SU-DHL-6 (cell line): ENCODE results near the gene STRN3.
"Not testable (repeated sequence)": the region's sequence is repeated elsewhere in the genome, so short reads cannot be mapped to it uniquely, and the experiment has no call there.

Experiments used
- H2AFZ ChIP-seq: fragments of 200-600 bp; sonication (generic); 2 replicates; pipeline ENCODE4 v1.6.1; 2014; ENCODE audit warnings: low read depth, mild to moderate bottlenecking, moderate library complexity, mixed read lengths, antibody characterized with exemption, low read length; ENCODE audit not compliant: severe bottlenecking
- H3F3A ChIP-seq: fragments of 200-600 bp; shearing (Covaris generic); 2 replicates; pipeline ENCODE4 v1.6.0; 2016; ENCODE audit warnings: antibody characterized with exemption, mild to moderate bottlenecking; ENCODE audit not compliant: insufficient read depth
- H3K27ac ChIP-seq: fragments of 200-600 bp; sonication (generic); 2 replicates; pipeline ENCODE4 v1.5.1; 2016; ENCODE audit warnings: low read depth, mild to moderate bottlenecking, low read length, moderate library complexity, mixed read lengths
- H3K27me3 ChIP-seq: fragments of 200-600 bp; sonication (generic), shearing (Covaris generic); 2 replicates; pipeline ENCODE4 v1.6.0; 2014; ENCODE audit warnings: mild to moderate bottlenecking, low read length
- H3K36me3 ChIP-seq: fragments of 200-600 bp; sonication (generic); 2 replicates; pipeline ENCODE4 v1.6.1; 2014; ENCODE audit warnings: mild to moderate bottlenecking, low read length, mixed read lengths
- H3K4me2 ChIP-seq: fragments of 300-600, 200-600 bp; shearing (Covaris generic), sonication (generic); 2 replicates; pipeline ENCODE4 v1.6.0; 2014; ENCODE audit warnings: low read length, low read depth, mild to moderate bottlenecking; ENCODE audit not compliant: poor library complexity, severe bottlenecking
- H3K4me3 ChIP-seq: fragments of 200-600 bp; sonication (generic); 2 replicates; pipeline ENCODE4 v1.5.1; 2014; ENCODE audit warnings: antibody characterized with exemption, low read length, mild to moderate bottlenecking, mixed read lengths; ENCODE audit not compliant: insufficient read depth, poor library complexity, severe bottlenecking
- H3K79me2 ChIP-seq: fragments of 200-600 bp; sonication (generic); 2 replicates; pipeline ENCODE4 v1.6.1; 2014; ENCODE audit warnings: mild to moderate bottlenecking, low read length, moderate library complexity; ENCODE audit not compliant: insufficient read depth
- H3K9ac ChIP-seq: fragments of 200-600 bp; sonication (generic); 2 replicates; pipeline ENCODE4 v1.7.0; 2014; ENCODE audit warnings: mild to moderate bottlenecking, low read length
- H3K9me2 ChIP-seq: fragments of 200-600 bp; sonication (generic); replicated peaks from 2 replicates; pipeline ENCODE4 v1.6.1; 2014; ENCODE audit warnings: low read length; ENCODE audit not compliant: insufficient read depth
- H3K9me3 ChIP-seq: fragments of 200-600 bp; sonication (generic); 2 replicates; pipeline ENCODE4 v1.6.1; 2014; ENCODE audit warnings: low read length, mixed read lengths; ENCODE audit not compliant: insufficient read depth
- H4K20me1 ChIP-seq: fragments of 200-600 bp; sonication (generic); 2 replicates; pipeline ENCODE4 v1.6.1; 2014; ENCODE audit warnings: low read depth, mild to moderate bottlenecking, antibody characterized with exemption, low read length, moderate library complexity, mixed read lengths
- EZH2phosphoT487 ChIP-seq: fragments of 200-600 bp; sonication (generic), shearing (Covaris generic); conservative IDR thresholded peaks from 2 replicates; pipeline ENCODE4 v1.6.1; 2018; ENCODE audit warnings: mild to moderate bottlenecking, antibody characterized with exemption, low read length, moderate library complexity, mixed read lengths
- TF ChIP-seq, protein P1 (sequence below): fragments of 200-600 bp; sonication (generic); IDR thresholded peaks from one replicate; pipeline ENCODE4 v1.5.1; 2017; ENCODE audit warnings: antibody characterized with exemption, mild to moderate bottlenecking, low read length, moderate library complexity; ENCODE audit not compliant: insufficient read depth, poor library complexity, severe bottlenecking

Gene STRN3

DNA sequence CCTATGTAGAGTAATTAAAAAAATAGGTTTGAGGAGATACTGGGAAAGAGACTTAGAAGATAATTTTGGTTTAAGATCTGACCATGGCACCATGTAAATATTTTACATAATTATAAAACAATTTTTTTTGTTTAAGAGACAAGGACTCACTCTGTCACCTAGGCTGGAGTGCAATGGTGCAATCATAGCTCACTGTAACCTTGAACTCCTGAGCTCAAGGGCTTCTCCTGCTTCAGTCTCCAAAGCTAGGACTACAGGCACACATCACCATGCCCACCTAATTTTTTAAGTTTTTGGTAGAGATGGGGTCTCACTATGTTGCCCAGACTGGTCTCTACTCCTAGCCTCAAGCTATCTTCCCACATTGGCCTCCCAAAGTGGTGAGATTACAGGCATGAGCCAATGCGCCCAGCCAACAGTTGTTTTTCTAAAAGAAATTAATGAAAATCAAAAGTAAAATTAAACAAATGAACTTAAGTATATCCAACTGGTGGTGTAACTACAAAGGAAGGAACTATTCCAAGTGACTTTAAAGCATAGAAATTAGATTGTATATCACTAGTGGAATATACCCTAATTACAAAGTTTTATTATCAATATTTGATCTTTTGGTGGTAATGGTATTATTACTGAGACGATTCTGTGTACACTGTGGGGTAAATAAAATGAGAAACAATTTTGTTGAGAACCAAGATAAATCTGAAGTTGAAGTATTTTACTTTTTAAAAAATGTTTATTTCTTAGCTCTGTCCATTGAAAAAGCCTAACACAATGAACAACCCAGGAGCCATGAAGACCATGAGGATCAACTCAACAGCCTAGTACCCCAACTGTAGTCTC, 122.7 kb downstream of the STRN3 start:
- Histone ChIP-seq H3K9me2 (no peaks in the 10 kb centered on the region), H3K36me3 (peaks cover 25% of the 10 kb centered on the region; the same call in 1 of the 2 replicates), H3K9ac (no peak overlapping the region), H3K27me3 (no peaks in the 10 kb centered on the region), H3K27ac (no peak overlapping the region), H2AFZ (no peak overlapping the region), H3K9me3 (no peaks in the 10 kb centered on the region), H3F3A (peaks cover 10% of the 10 kb centered on the region; the same call in 1 of the 2 replicates), H3K4me2 (no peak overlapping the region), H3K79me2 (no peaks in the 10 kb centered on the region), H3K4me3 (no peak overlapping the region), H4K20me1 (no peaks in the 10 kb centered on the region)
- no peak for TF ChIP-seq EZH2phosphoT487

DNA sequence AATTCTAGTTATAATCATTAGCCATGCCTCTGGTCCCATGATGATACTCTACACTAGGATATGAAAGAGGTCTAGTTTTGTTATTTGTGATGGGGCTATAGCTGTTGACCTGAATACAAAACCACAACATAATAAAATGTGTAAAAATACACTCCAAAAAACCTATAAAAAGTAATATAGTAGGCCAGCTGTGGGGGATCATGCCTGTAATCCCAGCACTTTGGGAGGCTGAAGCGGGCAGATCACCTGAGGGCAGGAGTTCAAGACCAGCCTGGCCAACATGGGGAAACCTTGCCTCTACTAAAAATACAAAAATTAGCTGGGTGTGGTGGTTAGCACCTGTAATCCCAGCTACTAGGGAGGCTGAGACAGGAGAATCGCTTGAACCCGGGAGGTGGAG, 129.1 kb downstream of the STRN3 start:
- H2AFZ ChIP-seq, H3K27ac ChIP-seq, H3K4me2 ChIP-seq, H3K9me2 ChIP-seq, H3K27me3 ChIP-seq, H3K79me2 ChIP-seq, H3K9me3 ChIP-seq, H3K9ac ChIP-seq, H3K4me3 ChIP-seq, H4K20me1 ChIP-seq: not testable (repeated sequence)
- Histone ChIP-seq H3K36me3 (peaks cover 17% of the 10 kb centered on the region; the same call in 1 of the 2 replicates), H3F3A (peaks cover 18% of the 10 kb centered on the region)

DNA sequence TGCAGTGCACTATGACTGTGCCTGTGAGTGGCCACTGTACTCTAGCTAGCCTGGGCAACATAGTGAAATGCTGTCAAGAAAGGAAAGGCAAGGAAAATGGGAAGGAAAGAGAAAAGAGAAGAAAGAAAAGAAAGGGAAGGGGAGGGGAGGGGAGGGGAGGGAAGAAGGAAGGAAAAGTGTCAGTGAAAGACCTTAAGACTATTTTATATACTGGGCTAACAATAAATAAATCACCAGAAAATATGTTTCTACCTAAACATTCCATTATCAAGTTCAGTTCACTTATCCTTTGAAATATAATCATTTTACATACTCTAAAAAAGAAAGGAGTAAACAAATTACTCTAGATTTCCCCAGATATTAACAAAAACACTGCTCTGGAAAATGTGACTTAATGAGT, 129.7 kb downstream of the STRN3 start:
- Histone ChIP-seq H3K9ac (no peak overlapping the region), H3K79me2 (no peaks in the 10 kb centered on the region), H3K4me3 (no peak overlapping the region), H3K4me2 (no peak overlapping the region), H3F3A (peaks cover 24% of the 10 kb centered on the region), H3K9me3 (no peaks in the 10 kb centered on the region), H3K36me3 (peaks cover 21% of the 10 kb centered on the region; the same call in 1 of the 2 replicates), H3K27ac (no peak overlapping the region), H4K20me1 (no peaks in the 10 kb centered on the region), H3K9me2 (no peaks in the 10 kb centered on the region), H2AFZ (no peak overlapping the region), H3K27me3 (no peaks in the 10 kb centered on the region)
- no peak for TF ChIP-seq EZH2phosphoT487
- TF ChIP-seq, protein P1, sequence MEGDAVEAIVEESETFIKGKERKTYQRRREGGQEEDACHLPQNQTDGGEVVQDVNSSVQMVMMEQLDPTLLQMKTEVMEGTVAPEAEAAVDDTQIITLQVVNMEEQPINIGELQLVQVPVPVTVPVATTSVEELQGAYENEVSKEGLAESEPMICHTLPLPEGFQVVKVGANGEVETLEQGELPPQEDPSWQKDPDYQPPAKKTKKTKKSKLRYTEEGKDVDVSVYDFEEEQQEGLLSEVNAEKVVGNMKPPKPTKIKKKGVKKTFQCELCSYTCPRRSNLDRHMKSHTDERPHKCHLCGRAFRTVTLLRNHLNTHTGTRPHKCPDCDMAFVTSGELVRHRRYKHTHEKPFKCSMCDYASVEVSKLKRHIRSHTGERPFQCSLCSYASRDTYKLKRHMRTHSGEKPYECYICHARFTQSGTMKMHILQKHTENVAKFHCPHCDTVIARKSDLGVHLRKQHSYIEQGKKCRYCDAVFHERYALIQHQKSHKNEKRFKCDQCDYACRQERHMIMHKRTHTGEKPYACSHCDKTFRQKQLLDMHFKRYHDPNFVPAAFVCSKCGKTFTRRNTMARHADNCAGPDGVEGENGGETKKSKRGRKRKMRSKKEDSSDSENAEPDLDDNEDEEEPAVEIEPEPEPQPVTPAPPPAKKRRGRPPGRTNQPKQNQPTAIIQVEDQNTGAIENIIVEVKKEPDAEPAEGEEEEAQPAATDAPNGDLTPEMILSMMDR: no peak

DNA sequence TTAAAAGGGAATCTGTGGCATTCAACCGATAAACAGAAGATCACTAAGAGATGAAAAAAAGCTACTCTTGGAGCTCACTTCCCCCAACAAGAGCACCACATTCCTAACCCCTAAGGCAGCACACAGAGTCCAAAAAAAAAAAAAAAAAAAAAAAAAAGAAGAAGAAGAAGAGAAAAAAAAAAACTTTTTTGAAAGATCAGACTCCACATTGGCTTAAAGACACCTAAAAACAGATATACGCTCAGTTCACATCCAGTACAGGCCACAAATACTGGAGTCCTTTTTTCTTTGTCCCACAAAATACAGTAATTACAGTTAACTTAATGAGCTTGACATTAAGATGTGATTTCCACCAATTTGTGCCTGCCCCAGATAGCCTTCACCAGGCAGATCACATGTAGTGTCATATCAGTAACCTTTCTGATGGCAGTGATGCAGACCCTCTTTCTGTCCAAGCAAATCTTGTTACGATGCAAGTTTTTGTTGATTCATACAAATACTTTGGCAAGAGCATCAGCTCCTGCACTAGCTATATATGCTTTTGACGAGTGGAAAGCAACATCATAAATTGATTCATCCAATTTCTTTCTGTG, 131.2 kb downstream of the STRN3 start:
- Histone ChIP-seq H3K79me2 (no peaks in the 10 kb centered on the region), H4K20me1 (no peaks in the 10 kb centered on the region), H2AFZ (no peak overlapping the region), H3K27ac (no peak overlapping the region), H3K9me3 (no peaks in the 10 kb centered on the region), H3K9ac (no peak overlapping the region), H3K4me2 (no peak overlapping the region), H3K27me3 (no peaks in the 10 kb centered on the region), H3K4me3 (no peak overlapping the region), H3F3A (peaks cover 24% of the 10 kb centered on the region), H3K9me2 (no peaks in the 10 kb centered on the region), H3K36me3 (peaks cover 27% of the 10 kb centered on the region)
- TF ChIP-seq, protein P1: no peak
- TF ChIP-seq EZH2phosphoT487: no peak
